Measurements from ENCODE around the gene CFTR. TPM values are rescaled to one million over a fixed set of nuclear protein-coding genes. Genes with fewer than 3 reads are reported as not detected.

The CFTR gene
- total RNA-seq, 4 donors from 2014 or later, result 43.0 to 176 (median 76.6) TPM

DNA sequence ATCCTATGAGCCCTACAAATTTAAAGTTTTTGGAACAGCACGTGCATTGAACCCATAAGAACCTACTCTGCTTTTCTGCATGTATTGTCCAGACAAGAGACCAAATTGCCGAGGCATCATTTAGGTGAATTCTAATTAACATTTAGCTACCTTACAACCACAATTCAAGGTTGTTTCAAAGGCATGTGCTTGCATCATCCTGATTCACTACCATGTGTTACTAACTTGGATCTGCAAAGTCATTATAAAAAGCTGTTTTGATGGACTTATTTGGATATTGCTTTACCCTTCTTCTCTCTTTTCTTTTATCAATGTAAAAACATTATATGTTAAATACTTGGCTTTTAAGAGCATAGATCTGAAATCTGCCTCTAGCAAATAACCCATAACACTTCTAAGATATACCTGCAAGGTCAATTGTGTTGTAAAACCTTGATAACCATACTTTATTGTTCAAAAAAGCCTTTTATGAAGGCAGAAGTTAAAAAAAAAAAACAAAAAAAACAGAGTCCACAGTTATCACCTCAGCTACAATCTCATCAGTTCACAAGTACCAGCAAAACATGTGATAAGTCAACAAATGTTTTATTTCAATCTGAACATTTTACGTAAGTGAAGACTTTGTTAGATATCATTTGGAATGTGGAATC is 51.9 kb downstream of the CFTR start:
- TF ChIP-seq, protein P1, sequence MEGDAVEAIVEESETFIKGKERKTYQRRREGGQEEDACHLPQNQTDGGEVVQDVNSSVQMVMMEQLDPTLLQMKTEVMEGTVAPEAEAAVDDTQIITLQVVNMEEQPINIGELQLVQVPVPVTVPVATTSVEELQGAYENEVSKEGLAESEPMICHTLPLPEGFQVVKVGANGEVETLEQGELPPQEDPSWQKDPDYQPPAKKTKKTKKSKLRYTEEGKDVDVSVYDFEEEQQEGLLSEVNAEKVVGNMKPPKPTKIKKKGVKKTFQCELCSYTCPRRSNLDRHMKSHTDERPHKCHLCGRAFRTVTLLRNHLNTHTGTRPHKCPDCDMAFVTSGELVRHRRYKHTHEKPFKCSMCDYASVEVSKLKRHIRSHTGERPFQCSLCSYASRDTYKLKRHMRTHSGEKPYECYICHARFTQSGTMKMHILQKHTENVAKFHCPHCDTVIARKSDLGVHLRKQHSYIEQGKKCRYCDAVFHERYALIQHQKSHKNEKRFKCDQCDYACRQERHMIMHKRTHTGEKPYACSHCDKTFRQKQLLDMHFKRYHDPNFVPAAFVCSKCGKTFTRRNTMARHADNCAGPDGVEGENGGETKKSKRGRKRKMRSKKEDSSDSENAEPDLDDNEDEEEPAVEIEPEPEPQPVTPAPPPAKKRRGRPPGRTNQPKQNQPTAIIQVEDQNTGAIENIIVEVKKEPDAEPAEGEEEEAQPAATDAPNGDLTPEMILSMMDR (IDR thresholded peaks at IDR 0.05), result no peak
- no peak for TF ChIP-seq POLR2A (IDR thresholded peaks at IDR 0.05)
- no peak for TF ChIP-seq POLR2AphosphoS5 (IDR thresholded peaks at IDR 0.05)
- no peak for TF ChIP-seq EP300 (IDR thresholded peaks at IDR 0.05; ENCODE audit: low read depth)
- no peaks in the 10 kb centered on the region for H3K27me3 ChIP-seq
- in situ Hi-C loops (cut with MboI; ENCODE audit: low pct_ligation_motif_present in 1 of 4, low pct_unique_long_range_greater_than_20kb in 1 of 4, low sequenced_read_pairs in 3 of 4), result no loop called here
- H3K9me3 ChIP-seq, result no peaks in the 10 kb centered on the region
- no peak overlapping the region for H3K4me3 ChIP-seq
- H3K36me3 ChIP-seq, result no peaks in the 10 kb centered on the region
- intact Hi-C loops (cut with DNase I; ENCODE audit: low total_unique reads), result no loop called here
- H3K27ac ChIP-seq, result peak overlapping the region; percentile 42 to 59 (median 55)
- DNase-seq, result no peak
- 25 to 53% methylated on average over 2 to 3 of the region's 3 CpGs for WGBS, 2 donors (ENCODE audit: low coverage in 1 of 2)
- peaks cover 6 to 44% (median 37%) of the 10 kb centered on the region in 4 donors for H3K4me1 ChIP-seq

DNA sequence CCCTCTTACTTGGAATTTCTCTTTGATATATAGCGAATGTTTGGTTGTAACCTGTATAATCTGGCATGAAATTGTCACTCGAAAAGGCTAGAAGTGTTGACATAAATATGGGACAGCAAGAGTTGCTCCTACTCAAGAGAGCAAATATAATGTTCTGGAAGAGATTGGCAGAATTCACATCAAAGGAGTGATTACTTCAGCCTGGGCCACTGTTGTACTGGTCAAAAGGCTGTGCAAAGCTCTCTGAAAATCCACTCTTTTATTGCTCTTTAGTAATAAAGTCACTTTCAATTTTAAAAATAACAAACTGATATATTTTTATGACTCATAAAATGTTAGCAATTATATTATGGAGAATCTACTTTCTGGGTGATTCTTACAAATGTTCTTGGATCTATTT is 58.2 kb downstream of the CFTR start:
- in situ Hi-C loops (cut with MboI; ENCODE audit: low pct_ligation_motif_present in 1 of 4, low pct_unique_long_range_greater_than_20kb in 1 of 4, low sequenced_read_pairs in 3 of 4) (no loop called here), intact Hi-C loops (cut with DNase I; ENCODE audit: low total_unique reads) (no loop called here)
- no peaks in the 10 kb centered on the region for H3K36me3 ChIP-seq
- TF ChIP-seq, protein P1 (IDR thresholded peaks at IDR 0.05), result no peak
- TF ChIP-seq POLR2AphosphoS5 (IDR thresholded peaks at IDR 0.05), result no peak
- no peak for TF ChIP-seq POLR2A (IDR thresholded peaks at IDR 0.05)
- no peak for TF ChIP-seq EP300 (IDR thresholded peaks at IDR 0.05; ENCODE audit: low read depth)
- peaks cover 6 to 49% (median 28%) of the 10 kb centered on the region in 4 donors for H3K4me1 ChIP-seq
- H3K9me3 ChIP-seq, result no peaks in the 10 kb centered on the region
- no peak for DNase-seq
- WGBS, 2 donors (ENCODE audit: low coverage in 1 of 2), result 34 to 42% methylated on average over 2 of the region's 2 CpGs
- H3K27me3 ChIP-seq, result no peaks in the 10 kb centered on the region
- H3K4me3 ChIP-seq, result no peak overlapping the region
- peak overlapping the region in 3 of 4 donors; percentile 47 to 75 (median 70) for H3K27ac ChIP-seq

DNA sequence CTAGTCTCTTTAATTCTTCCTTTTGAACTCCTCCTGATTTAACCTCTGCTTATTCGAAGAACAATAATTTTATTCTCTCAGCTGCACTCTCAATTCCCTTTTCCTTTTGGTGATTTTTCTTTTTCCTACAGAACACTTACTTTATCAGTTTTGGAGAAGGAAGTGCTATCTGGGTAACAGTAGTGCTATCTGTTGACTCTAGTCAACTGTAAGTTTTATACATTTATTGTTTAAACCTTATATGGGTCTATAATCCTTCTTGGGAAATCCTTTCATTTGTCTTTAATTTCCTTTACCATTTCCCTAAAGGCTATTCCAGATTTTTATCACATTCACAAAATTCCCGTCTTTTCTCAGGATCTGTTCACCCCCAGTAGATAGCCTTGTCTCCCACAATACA is 64.2 kb downstream of the CFTR start:
- 53 to 65% methylated on average over 2 of the region's 2 CpGs for WGBS, 2 donors (ENCODE audit: low coverage in 1 of 2)
- TF ChIP-seq POLR2A (IDR thresholded peaks at IDR 0.05) (no peak), POLR2AphosphoS5 (IDR thresholded peaks at IDR 0.05) (no peak), EP300 (IDR thresholded peaks at IDR 0.05; ENCODE audit: low read depth) (no peak)
- TF ChIP-seq, protein P1 (IDR thresholded peaks at IDR 0.05), result no peak
- intact Hi-C loops (cut with DNase I; ENCODE audit: low total_unique reads) (no loop called here), in situ Hi-C loops (cut with MboI; ENCODE audit: low pct_ligation_motif_present in 1 of 4, low pct_unique_long_range_greater_than_20kb in 1 of 4, low sequenced_read_pairs in 3 of 4) (no loop called here)
- peaks cover 0 to 9% (median 4%) of the 10 kb centered on the region in 4 donors for H3K4me1 ChIP-seq
- no peaks in the 10 kb centered on the region for H3K27me3 ChIP-seq
- no peak for DNase-seq
- H3K27ac ChIP-seq, result peak overlapping the region; percentile 19 to 46 (median 36)
- H3K9me3 ChIP-seq, result no peaks in the 10 kb centered on the region
- H3K36me3 ChIP-seq, result no peaks in the 10 kb centered on the region
- no peak overlapping the region for H3K4me3 ChIP-seq

GRCh38 chr7:117548035-117548434 is 68.2 kb downstream of the CFTR start:
- in situ Hi-C loops (cut with MboI; ENCODE audit: low pct_ligation_motif_present in 1 of 4, low pct_unique_long_range_greater_than_20kb in 1 of 4, low sequenced_read_pairs in 3 of 4) (no loop called here), intact Hi-C loops (cut with DNase I; ENCODE audit: low total_unique reads) (no loop called here)
- no peak for TF ChIP-seq POLR2AphosphoS5 (IDR thresholded peaks at IDR 0.05)
- no peak for TF ChIP-seq EP300 (IDR thresholded peaks at IDR 0.05; ENCODE audit: low read depth)
- no peak for TF ChIP-seq POLR2A (IDR thresholded peaks at IDR 0.05)
- TF ChIP-seq, protein P1 (IDR thresholded peaks at IDR 0.05), result no peak
- Histone ChIP-seq H3K27ac (no peak overlapping the region), H3K36me3 (no peaks in the 10 kb centered on the region), H3K27me3 (no peaks in the 10 kb centered on the region), H3K4me1 (peaks cover 0 to 8% (median 3%) of the 10 kb centered on the region in 4 donors), H3K4me3 (no peak overlapping the region), H3K9me3 (no peaks in the 10 kb centered on the region)
- 82 to 86% methylated on average over 2 of the region's 2 CpGs for WGBS, 2 donors (ENCODE audit: low coverage in 1 of 2)
- DNase-seq, result no peak

Data from transverse colon (tissue), 4 donors.